ENCODE results near the gene CAV2. TPM values are rescaled to one million over a fixed set of nuclear protein-coding genes. Genes with fewer than 3 reads are reported as not detected.

CAV2 gene
- total and polyA plus RNA-seq, 2 of the 8 experiments (the other 6 are each of a cell fraction or from before 2014, with no cell fraction given) = 2.8 to 4.7 TPM

DNA sequence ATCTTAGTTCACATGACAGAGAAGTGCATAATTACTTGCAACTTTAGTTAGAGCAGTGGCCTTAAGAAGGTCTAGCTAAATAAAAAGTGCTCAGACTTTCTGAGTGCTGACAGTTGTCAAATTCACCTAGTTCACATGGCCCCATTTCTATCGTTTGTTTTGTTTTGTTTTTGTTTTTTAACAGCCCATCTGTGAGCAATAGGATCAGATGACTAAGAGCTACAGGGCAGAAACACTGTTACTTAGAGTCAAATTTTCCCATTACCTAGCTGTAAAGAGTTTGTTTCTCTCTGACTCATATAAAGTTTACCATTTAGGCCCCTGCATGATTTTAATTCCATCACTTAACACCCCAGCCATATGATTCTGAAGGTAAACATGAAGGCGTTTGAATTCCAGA lies 44.1 kb downstream of the CAV2 start (continued):
- no peak for TF ChIP-seq YY1 (IDR thresholded peaks at IDR 0.05; ENCODE audit: low read depth, low read length)
